ENCODE data around the gene CD6. TPM values are rescaled to one million over a fixed set of nuclear protein-coding genes. Genes with fewer than 3 reads are reported as not detected.

The CD6 gene
- total RNA-seq, 4 donors from 2014 or later, result 0.26 to 2.0 (median 0.91) TPM; not detected in 1

- H3K27me3 ChIP-seq, result no peaks in the 10 kb centered on the region
- no peaks in the 10 kb centered on the region for H3K4me1 ChIP-seq
- no peaks in the 10 kb centered on the region for H3K36me3 ChIP-seq
- no peak overlapping the region for H3K4me3 ChIP-seq
- no peak overlapping the region for H3K27ac ChIP-seq
- intact Hi-C loops (cut with DNase I; ENCODE audit: low total_unique reads), result no loop called here
- no peaks in the 10 kb centered on the region for H3K9me3 ChIP-seq
- DNase-seq, result no peak
- no peak for TF ChIP-seq CTCF (IDR thresholded peaks at IDR 0.05)
- TF ChIP-seq POLR2A (IDR thresholded peaks at IDR 0.05), result no peak
These were observed 75.4 kb downstream of the CD6 start for GRCh38 chr11:61046833-61047232.

GRCh38 chr11:61048368-61049062, 77.0 kb downstream of the CD6 start:
- Histone ChIP-seq H3K27me3 (no peaks in the 10 kb centered on the region), H3K36me3 (no peaks in the 10 kb centered on the region), H3K4me1 (no peaks in the 10 kb centered on the region), H3K4me3 (no peak overlapping the region), H3K9me3 (no peaks in the 10 kb centered on the region), H3K27ac (no peak overlapping the region)
- intact Hi-C loops (cut with DNase I; ENCODE audit: low total_unique reads), result no loop called here
- DNase-seq, result no peak
- no peak for TF ChIP-seq CTCF (IDR thresholded peaks at IDR 0.05)
- TF ChIP-seq POLR2A (IDR thresholded peaks at IDR 0.05), result no peak

GRCh38 chr11:61049063-61049377, 77.5 kb downstream of the CD6 start:
- Histone ChIP-seq H3K36me3 (no peaks in the 10 kb centered on the region), H3K9me3 (no peaks in the 10 kb centered on the region), H3K4me3 (no peak overlapping the region), H3K4me1 (no peaks in the 10 kb centered on the region), H3K27me3 (no peaks in the 10 kb centered on the region), H3K27ac (no peak overlapping the region)
- no peak for TF ChIP-seq CTCF (IDR thresholded peaks at IDR 0.05)
- TF ChIP-seq POLR2A (IDR thresholded peaks at IDR 0.05), result no peak
- intact Hi-C loops (cut with DNase I; ENCODE audit: low total_unique reads), result no loop called here
- no peak for DNase-seq

GRCh38 chr11:61049859-61050258, 78.4 kb downstream of the CD6 start:
- no peak overlapping the region for H3K27ac ChIP-seq
- no peaks in the 10 kb centered on the region for H3K4me1 ChIP-seq
- TF ChIP-seq CTCF (IDR thresholded peaks at IDR 0.05), result no peak
- no peak for TF ChIP-seq POLR2A (IDR thresholded peaks at IDR 0.05)
- no peaks in the 10 kb centered on the region for H3K9me3 ChIP-seq
- H3K36me3 ChIP-seq, result no peaks in the 10 kb centered on the region
- H3K4me3 ChIP-seq, result no peak overlapping the region
- intact Hi-C loops (cut with DNase I; ENCODE audit: low total_unique reads), result no loop called here
- no peak for DNase-seq
- H3K27me3 ChIP-seq, result no peaks in the 10 kb centered on the region

- no peak overlapping the region for H3K27ac ChIP-seq
- no peak for DNase-seq
- no peak overlapping the region for H3K4me3 ChIP-seq
- intact Hi-C loops (cut with DNase I; ENCODE audit: low total_unique reads), result no loop called here
- TF ChIP-seq POLR2A (IDR thresholded peaks at IDR 0.05) (no peak), CTCF (IDR thresholded peaks at IDR 0.05) (no peak)
- no peaks in the 10 kb centered on the region for H3K9me3 ChIP-seq
- no peaks in the 10 kb centered on the region for H3K27me3 ChIP-seq
- no peaks in the 10 kb centered on the region for H3K36me3 ChIP-seq
- no peaks in the 10 kb centered on the region for H3K4me1 ChIP-seq
These were observed 80.9 kb downstream of the CD6 start for GRCh38 chr11:61052182-61052972.
